Activated CD8-positive, alpha-beta memory T cell treated with anti-CD3 and anti-CD28 coated beads for 48 hours (primary cell): ENCODE results near the gene FOXQ1.

ENCODE experiments used
- DNase-seq, 3 experiments: peaks; one replicate each; pipeline ENCODE4 v3.0.0-alpha.2; 2020; ENCODE audit warnings: low read depth in 2 of 3, low spot score in 2 of 3

The FOXQ1 gene

GRCh38 chr6:1311400-1312202, at the start of gene FOXQ1:
Gene FOXQ1, plus strand, starts transcription at chr6:1312098. Its CDS starts 607 bp downstream, at chr6:1312705.
- no peak for DNase-seq

- DNase-seq: no peak
Measured at GRCh38 chr6:1262704-1263038, 49.2 kb upstream of the FOXQ1 start.

- no peak for DNase-seq
Measured at GRCh38 chr6:1263039-1263849, 48.7 kb upstream of the FOXQ1 start.

GRCh38 chr6:1263850-1264377, 48.0 kb upstream of the FOXQ1 start:
- no peak for DNase-seq

GRCh38 chr6:1264619-1265445, 47.1 kb upstream of the FOXQ1 start:
- no peak for DNase-seq

- DNase-seq: no peak
Measured at GRCh38 chr6:1266686-1267056, 45.2 kb upstream of the FOXQ1 start.

- DNase-seq: no peak
Measured at GRCh38 chr6:1267057-1267732, 44.7 kb upstream of the FOXQ1 start.

- no peak for DNase-seq
Measured at GRCh38 chr6:1267790-1268762, 43.8 kb upstream of the FOXQ1 start.

GRCh38 chr6:1271071-1271763, 40.7 kb upstream of the FOXQ1 start:
- DNase-seq: no peak

GRCh38 chr6:1278061-1278720, 33.7 kb upstream of the FOXQ1 start:
- DNase-seq: no peak

GRCh38 chr6:1279065-1279464, 32.8 kb upstream of the FOXQ1 start:
- no peak for DNase-seq

- DNase-seq: no peak
Measured at GRCh38 chr6:1280666-1281300, 31.1 kb upstream of the FOXQ1 start.

GRCh38 chr6:1281746-1282145, 30.2 kb upstream of the FOXQ1 start:
- DNase-seq: no peak

GRCh38 chr6:1283501-1283900, 28.4 kb upstream of the FOXQ1 start:
- no peak for DNase-seq

GRCh38 chr6:1285556-1285955, 26.3 kb upstream of the FOXQ1 start:
- no peak for DNase-seq

GRCh38 chr6:1285956-1286355, 25.9 kb upstream of the FOXQ1 start:
- no peak for DNase-seq

- no peak for DNase-seq
Measured at GRCh38 chr6:1287103-1287591, 24.8 kb upstream of the FOXQ1 start.

- no peak for DNase-seq
Measured at GRCh38 chr6:1290086-1290485, 21.8 kb upstream of the FOXQ1 start.
